Retina (tissue), 1 donor: ENCODE measurements around the gene ABCA7.

ENCODE experiments used
- DNase-seq: peaks from one replicate; pipeline ENCODE4 v3.0.0-alpha.2; 2016

Gene ABCA7, protein sequence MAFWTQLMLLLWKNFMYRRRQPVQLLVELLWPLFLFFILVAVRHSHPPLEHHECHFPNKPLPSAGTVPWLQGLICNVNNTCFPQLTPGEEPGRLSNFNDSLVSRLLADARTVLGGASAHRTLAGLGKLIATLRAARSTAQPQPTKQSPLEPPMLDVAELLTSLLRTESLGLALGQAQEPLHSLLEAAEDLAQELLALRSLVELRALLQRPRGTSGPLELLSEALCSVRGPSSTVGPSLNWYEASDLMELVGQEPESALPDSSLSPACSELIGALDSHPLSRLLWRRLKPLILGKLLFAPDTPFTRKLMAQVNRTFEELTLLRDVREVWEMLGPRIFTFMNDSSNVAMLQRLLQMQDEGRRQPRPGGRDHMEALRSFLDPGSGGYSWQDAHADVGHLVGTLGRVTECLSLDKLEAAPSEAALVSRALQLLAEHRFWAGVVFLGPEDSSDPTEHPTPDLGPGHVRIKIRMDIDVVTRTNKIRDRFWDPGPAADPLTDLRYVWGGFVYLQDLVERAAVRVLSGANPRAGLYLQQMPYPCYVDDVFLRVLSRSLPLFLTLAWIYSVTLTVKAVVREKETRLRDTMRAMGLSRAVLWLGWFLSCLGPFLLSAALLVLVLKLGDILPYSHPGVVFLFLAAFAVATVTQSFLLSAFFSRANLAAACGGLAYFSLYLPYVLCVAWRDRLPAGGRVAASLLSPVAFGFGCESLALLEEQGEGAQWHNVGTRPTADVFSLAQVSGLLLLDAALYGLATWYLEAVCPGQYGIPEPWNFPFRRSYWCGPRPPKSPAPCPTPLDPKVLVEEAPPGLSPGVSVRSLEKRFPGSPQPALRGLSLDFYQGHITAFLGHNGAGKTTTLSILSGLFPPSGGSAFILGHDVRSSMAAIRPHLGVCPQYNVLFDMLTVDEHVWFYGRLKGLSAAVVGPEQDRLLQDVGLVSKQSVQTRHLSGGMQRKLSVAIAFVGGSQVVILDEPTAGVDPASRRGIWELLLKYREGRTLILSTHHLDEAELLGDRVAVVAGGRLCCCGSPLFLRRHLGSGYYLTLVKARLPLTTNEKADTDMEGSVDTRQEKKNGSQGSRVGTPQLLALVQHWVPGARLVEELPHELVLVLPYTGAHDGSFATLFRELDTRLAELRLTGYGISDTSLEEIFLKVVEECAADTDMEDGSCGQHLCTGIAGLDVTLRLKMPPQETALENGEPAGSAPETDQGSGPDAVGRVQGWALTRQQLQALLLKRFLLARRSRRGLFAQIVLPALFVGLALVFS (N-terminal part only)

DNA sequence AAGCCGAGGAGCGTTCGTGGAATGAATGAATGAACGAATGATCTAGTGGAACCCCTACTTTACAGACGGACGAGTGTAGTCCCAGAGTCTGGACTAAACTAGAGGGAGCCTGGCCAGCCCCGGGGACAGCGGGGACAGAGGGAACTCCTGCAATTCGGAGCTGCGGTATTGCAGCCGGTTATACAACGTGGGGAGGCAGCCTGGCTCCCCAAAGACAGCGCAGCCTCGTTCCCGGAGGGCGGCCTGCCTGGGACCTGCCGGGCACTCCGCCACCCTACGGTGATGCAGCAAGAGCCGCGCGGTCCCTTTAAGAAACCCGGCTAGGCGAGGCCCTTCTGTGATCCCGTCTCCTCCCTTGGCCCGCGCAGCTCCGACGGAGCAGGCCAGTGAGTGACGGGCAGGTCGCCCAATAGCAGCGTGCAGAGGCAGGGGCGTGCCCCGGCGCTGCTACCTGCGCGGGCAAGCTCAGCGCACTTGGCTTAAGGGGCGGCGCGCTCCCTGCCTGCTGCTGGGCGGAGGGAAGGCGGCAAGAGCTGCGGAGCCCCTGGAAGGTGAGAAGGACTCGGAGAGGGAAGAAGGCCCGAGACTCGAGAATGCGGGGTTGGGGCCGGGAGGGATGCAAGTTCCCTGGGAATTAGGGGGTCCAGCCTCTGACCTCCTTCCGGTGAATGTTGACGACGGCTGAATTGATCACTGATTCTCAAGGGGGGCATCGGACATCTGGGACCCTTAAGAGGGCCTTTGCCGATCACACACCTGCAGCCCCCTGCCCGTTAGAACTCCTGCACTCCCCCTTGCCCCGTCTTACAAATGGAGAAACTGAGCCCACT lies at the start of gene ABCA7:
ABCA7 (plus strand) TSS at position 462 of the 830 bp plus-strand sequence. CDS start 1,255 bp downstream, outside the sequence.
- peak; percentile 97 for DNase-seq

GRCh38 chr19:990119-990571 lies 49.8 kb upstream of the ABCA7 start:
- DNase-seq: no peak

DNA sequence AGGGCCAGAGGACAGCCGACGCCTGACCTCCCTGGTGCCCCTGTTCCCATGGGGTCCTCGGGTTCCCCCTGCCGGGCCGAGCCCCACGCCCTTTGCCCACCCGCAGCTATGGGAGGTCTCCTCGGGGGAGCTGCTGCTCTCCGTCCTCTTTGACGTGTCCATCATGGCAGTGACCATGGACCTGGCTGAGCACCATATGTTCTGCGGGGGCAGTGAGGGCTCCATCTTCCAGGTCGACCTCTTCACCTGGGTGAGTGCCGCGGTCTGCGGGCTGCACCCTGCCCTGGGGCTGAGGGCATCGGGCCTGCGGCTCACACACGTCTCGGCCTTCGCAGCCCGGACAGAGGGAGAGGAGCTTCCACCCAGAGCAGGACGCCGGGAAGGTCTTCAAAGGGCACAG lies 49.2 kb upstream of the ABCA7 start:
- no peak for DNase-seq

DNA sequence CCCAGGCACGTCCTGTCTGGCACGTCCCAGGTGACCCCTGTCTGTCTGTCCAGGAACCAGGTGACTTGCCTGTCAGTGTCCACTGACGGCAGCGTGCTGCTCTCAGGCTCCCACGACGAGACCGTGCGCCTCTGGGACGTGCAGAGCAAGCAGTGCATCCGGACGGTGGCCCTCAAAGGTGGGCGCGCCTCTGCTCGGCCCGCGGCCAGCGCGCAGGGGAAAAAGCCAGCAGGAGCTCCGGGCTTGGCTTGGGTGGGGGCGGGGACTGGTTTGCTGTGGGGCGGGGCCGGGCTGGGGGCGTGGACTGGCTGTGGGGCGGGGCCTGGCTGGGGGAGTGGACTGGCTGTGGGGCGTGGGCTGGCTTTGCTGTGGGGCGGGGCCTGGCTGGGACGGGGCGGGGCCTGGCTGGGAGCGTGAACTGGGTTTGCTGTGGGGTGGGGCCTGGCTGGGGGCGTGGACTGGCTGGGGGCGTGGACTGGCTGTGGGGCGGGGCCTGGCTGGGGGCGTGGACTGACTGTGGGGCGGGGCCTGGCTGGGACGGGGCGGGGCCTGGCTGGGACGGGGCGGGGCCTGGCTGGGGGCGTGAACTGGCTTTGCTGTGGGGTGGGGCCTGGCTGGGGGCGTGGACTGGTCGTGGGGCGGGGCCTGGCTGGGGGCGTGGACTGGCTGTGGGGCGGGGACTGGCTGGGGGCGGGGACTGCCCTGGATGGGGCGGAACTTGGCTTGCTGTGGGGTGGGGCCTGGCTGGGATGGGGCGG lies 48.6 kb upstream of the ABCA7 start:
- no peak for DNase-seq

- no peak for DNase-seq
Measured at GRCh38 chr19:991932-992669, 47.8 kb upstream of the ABCA7 start.

GRCh38 chr19:992670-993055 lies 47.2 kb upstream of the ABCA7 start:
- no peak for DNase-seq

- no peak for DNase-seq
Measured at GRCh38 chr19:993361-993830, 46.5 kb upstream of the ABCA7 start.

DNA sequence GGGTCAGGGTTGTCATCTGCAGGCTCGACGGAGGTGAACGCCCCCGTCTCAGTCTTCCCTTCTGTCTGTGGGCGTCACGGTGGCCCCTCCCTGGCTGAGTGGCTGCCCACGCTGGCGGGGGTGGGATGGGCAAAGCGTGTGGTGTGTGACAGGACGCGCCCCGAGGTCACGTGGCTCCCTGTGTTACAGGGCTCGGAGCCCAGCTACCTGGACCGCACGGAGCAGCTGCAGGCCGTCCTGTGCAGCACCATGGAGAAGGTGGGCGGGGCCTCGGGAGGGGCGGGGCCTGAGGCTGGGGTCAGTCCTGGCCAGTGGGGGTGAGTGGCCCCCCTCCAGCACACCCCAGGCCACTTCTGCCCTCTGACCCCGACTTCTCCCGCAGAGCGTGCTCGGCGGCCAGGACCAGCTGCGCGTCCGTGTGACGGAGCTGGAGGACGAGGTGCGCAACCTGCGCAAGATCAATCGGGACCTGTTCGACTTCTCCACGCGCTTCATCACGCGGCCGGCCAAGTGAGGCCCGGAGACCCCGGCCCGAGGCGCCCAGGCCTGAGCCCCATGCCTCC lies 46.0 kb upstream of the ABCA7 start:
- no peak for DNase-seq

- no peak for DNase-seq
Measured at GRCh38 chr19:994516-994915, 45.4 kb upstream of the ABCA7 start.

GRCh38 chr19:995051-995827 lies 44.7 kb upstream of the ABCA7 start:
- DNase-seq: no peak

DNA sequence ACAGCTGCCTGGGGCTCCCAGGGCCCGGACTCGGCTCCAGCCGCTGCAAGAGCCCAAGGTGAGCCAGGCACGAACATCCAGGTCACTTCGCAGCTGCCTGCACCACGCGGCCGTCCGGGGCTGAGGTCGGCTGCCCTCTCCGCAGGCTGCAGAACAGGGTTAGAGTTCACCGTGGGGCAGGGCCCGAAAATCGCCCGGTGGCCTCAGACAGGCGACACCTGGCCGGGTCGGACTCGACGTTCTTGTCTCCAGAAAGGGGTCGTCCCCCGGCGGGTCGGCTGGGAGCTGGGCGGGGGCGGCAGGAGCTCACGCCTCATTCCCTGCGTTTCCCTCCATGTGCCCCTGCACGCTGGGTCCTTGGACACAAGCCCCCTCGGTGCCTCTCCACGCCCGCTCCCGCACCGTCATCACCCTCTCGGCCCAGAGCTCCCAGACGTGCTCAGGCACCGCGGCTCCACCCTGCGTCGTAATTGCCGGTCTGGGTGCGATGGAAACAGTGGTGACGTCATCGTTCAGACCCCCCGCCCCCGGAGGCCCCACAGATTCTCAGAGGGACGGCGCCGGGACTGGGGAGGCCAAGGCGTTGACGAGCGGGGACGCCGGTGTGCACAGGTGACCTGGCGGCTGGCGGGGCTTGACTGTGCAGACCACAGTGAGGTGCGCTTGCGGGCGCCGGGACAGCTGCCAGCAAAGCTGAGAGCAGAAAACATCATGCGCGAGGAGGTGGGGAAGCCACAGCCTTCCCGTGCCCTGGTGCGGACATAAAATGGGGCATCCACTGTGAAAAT lies 43.7 kb upstream of the ABCA7 start:
- peak; percentile 62 for DNase-seq

DNA sequence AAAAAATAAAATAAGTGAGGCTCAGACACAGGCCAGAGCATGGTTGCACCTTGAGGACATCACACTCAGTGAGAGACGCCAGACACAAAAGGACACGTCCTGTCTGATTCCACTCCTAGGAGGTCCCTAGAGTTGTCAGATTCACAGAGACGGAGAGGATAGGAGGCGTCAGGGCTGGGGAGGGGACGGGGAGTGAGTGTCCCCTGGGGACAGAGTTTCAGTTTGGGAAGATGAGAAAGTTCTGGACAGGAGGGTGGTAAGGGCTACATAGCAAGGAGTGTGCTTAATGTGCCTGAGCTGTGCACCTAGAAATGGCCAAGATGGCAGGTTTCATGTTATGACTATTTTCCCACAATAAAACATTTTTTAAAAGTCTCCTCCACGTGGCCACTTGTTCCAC lies 41.8 kb upstream of the ABCA7 start:
- no peak for DNase-seq

GRCh38 chr19:999379-999719 lies 40.6 kb upstream of the ABCA7 start:
- no peak for DNase-seq

DNA sequence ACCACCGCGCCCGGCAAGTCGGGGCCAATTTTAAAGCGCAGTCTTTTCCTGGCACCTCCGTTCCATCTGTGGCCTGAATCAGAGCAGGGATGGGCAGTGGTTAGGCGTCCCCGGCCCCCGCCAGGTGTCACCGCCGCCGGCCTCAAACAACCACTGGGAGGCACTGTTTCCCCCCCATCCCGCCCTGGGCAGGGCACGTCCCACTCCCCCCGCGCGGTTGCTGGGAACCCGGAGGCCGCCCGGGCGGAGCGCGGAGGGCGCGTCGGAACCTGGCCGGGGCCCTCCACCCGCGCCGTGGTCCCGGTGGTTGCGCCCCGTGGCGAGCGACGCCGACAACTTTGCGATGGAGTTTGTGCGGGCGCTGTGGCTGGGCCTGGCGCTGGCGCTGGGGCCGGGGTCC lies 39.8 kb upstream of the ABCA7 start, which contains the start of gene GRIN3B:
GRIN3B (plus strand) TSS at position 325 of the 400 bp plus-strand sequence; CDS start at position 344, 19 bp downstream.
- peak; percentile 54 for DNase-seq

DNA sequence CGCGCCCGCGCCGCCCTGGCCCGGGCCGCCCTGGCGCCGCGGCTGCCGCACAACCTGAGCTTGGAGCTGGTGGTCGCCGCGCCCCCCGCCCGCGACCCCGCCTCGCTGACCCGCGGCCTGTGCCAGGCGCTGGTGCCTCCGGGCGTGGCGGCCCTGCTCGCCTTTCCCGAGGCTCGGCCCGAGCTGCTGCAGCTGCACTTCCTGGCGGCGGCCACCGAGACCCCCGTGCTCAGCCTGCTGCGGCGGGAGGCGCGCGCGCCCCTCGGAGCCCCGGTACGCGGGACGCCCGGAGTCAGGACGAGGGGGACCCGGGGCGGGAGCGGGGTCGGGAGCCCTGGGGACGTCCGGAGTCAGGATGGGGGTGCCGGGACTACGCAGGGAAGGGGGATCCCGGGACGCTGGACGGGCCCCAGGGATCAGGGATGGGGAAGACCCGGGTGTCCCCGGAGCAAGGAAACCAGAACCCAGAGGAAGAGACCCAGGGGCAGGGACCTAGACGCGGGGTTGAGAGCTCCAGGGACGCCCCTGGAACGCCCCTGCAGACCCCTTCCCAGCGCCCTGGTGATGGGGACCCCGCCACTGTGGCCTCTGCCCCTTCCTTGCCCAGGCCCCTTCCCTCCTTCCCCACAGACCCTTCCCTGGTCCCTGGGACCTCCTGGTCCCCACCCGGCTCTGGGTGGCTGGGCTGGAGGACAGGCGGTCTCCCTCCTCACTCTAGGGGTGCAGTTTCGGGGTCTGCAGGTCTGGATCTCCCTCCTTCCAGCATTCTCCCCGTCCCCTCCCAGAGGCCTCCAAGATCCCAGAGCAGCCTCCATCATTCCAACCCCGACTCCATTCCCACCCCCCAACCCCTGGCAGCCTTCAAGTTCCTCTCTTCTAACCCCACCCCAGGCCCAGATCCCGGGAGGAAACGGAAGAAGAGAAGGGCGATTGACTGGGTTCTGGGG lies 39.0 kb upstream of the ABCA7 start:
- no peak for DNase-seq

GRCh38 chr19:1001538-1002166 lies 38.3 kb upstream of the ABCA7 start:
- peak; percentile 80 for DNase-seq

GRCh38 chr19:1002600-1002999 lies 37.3 kb upstream of the ABCA7 start:
- DNase-seq: no peak
